Measurements from ENCODE around the gene ZC3H18.
A peak's percentile ranks its signal among the peaks of the same experiment; 100 is the strongest.

Gene ZC3H18

DNA sequence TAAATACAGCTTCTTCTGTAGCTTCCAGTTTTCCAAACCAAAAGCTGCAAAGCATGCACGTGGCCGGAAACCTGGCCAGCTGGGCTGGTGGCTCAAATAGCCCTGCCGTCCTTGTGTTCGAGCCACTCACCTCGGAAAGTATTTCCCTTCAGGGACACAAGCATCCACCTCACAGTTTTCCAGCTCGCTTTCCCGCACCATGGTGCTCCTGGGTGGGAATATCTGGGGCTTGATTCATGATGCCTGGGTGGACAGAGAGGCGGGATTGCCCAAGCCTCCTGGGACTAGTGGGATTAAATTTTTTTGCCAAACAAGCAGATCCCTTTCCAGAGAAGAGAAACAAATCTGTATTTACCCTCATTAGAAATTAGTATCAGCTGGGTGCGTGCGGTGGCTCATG is 99.8 kb downstream of the ZC3H18 start:
- TF ChIP-seq NFIC (IDR thresholded peaks at IDR 0.05) (no peak), EGR1 (IDR thresholded peaks at IDR 0.05) (no peak), TEAD4 (IDR thresholded peaks at IDR 0.05) (no peak), RAD21 (IDR thresholded peaks at IDR 0.05; ENCODE audit: low read depth) (no peak), CEBPB (IDR thresholded peaks at IDR 0.05) (no peak), ZBTB7A (IDR thresholded peaks at IDR 0.05; ENCODE audit: low read depth) (no peak), YY1 (IDR thresholded peaks at IDR 0.05; ENCODE audit: low read depth) (no peak), TAF1 (IDR thresholded peaks at IDR 0.05; ENCODE audit: low read depth) (no peak), CREB1 (IDR thresholded peaks at IDR 0.05; ENCODE audit: low read depth) (no peak), FOXM1 (IDR thresholded peaks at IDR 0.05; ENCODE audit: borderline replicate concordance, low read depth) (no peak), EP300 (IDR thresholded peaks at IDR 0.05; ENCODE audit: borderline replicate concordance) (no peak), TCF12 (IDR thresholded peaks at IDR 0.05; ENCODE audit: low read depth) (no peak)
- TF ChIP-seq, protein P1, sequence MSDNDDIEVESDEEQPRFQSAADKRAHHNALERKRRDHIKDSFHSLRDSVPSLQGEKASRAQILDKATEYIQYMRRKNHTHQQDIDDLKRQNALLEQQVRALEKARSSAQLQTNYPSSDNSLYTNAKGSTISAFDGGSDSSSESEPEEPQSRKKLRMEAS (IDR thresholded peaks at IDR 0.05), result no peak
- TF ChIP-seq, protein P2, sequence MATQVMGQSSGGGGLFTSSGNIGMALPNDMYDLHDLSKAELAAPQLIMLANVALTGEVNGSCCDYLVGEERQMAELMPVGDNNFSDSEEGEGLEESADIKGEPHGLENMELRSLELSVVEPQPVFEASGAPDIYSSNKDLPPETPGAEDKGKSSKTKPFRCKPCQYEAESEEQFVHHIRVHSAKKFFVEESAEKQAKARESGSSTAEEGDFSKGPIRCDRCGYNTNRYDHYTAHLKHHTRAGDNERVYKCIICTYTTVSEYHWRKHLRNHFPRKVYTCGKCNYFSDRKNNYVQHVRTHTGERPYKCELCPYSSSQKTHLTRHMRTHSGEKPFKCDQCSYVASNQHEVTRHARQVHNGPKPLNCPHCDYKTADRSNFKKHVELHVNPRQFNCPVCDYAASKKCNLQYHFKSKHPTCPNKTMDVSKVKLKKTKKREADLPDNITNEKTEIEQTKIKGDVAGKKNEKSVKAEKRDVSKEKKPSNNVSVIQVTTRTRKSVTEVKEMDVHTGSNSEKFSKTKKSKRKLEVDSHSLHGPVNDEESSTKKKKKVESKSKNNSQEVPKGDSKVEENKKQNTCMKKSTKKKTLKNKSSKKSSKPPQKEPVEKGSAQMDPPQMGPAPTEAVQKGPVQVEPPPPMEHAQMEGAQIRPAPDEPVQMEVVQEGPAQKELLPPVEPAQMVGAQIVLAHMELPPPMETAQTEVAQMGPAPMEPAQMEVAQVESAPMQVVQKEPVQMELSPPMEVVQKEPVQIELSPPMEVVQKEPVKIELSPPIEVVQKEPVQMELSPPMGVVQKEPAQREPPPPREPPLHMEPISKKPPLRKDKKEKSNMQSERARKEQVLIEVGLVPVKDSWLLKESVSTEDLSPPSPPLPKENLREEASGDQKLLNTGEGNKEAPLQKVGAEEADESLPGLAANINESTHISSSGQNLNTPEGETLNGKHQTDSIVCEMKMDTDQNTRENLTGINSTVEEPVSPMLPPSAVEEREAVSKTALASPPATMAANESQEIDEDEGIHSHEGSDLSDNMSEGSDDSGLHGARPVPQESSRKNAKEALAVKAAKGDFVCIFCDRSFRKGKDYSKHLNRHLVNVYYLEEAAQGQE (IDR thresholded peaks at IDR 0.05; ENCODE audit: low read depth), result no peak
- TF ChIP-seq, protein P3, sequence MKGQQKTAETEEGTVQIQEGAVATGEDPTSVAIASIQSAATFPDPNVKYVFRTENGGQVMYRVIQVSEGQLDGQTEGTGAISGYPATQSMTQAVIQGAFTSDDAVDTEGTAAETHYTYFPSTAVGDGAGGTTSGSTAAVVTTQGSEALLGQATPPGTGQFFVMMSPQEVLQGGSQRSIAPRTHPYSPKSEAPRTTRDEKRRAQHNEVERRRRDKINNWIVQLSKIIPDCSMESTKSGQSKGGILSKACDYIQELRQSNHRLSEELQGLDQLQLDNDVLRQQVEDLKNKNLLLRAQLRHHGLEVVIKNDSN (IDR thresholded peaks at IDR 0.05), result no peak

DNA sequence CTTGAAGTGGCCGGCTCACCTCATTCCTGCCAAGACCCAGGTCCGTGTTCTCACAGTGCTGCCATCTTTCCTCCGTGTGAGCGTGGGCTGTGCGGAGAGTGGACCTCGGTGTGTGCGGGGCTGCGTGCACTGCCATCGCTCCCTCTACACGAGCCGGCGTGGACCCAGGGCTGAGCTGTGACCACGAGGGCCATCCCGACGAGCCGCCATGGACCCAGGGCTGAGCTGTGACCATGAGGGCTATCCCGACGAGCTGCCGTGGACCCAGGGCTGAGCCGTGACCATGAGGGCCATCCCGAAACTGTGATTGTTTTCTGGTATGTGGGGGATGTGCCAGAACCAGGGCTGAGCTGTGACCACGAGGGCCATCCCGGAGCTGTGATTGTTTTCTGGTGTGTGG is 101.6 kb downstream of the ZC3H18 start:
- TF ChIP-seq EP300 (IDR thresholded peaks at IDR 0.05; ENCODE audit: borderline replicate concordance), result no peak
- TF ChIP-seq, protein P3 (IDR thresholded peaks at IDR 0.05), result no peak
- TF ChIP-seq, protein P1 (IDR thresholded peaks at IDR 0.05), result no peak
- TF ChIP-seq TEAD4 (IDR thresholded peaks at IDR 0.05), result no peak
- no peak for TF ChIP-seq ZBTB7A (IDR thresholded peaks at IDR 0.05; ENCODE audit: low read depth)
- TF ChIP-seq CEBPB (IDR thresholded peaks at IDR 0.05), result no peak
- no peak for TF ChIP-seq EGR1 (IDR thresholded peaks at IDR 0.05)
- no peak for TF ChIP-seq TAF1 (IDR thresholded peaks at IDR 0.05; ENCODE audit: low read depth)
- no peak for TF ChIP-seq TCF12 (IDR thresholded peaks at IDR 0.05; ENCODE audit: low read depth)
- TF ChIP-seq YY1 (IDR thresholded peaks at IDR 0.05; ENCODE audit: low read depth), result no peak
- TF ChIP-seq FOXM1 (IDR thresholded peaks at IDR 0.05; ENCODE audit: borderline replicate concordance, low read depth), result no peak
- TF ChIP-seq, protein P2 (IDR thresholded peaks at IDR 0.05; ENCODE audit: low read depth), result no peak
- TF ChIP-seq CREB1 (IDR thresholded peaks at IDR 0.05; ENCODE audit: low read depth), result no peak
- TF ChIP-seq RAD21 (IDR thresholded peaks at IDR 0.05; ENCODE audit: low read depth), result no peak
- TF ChIP-seq NFIC (IDR thresholded peaks at IDR 0.05), result no peak

DNA sequence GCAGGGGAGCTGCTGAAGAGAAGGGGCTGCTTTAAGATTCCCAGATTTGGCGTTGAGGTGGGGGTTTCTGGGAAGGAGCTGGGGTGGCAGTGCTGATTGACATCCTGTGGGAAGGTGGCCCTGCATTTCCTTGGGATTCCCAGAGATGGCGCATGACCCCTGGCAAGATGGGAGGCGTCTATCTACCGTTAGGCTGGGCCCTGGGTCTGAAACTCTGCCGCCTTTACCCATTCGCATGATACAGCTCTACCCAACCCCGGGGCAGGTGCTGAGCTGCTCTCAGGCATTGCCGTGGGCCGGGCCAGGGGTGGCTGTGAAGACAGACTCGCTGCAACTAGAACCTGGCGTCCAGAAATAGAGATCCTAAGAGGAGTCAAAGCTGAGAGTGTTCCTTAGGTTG is 102.6 kb downstream of the ZC3H18 start:
- peak; percentile 29; the same call in 1 of the 2 replicates for TF ChIP-seq RAD21 (IDR thresholded peaks at IDR 0.05; ENCODE audit: low read depth)
- no peak for TF ChIP-seq CEBPB (IDR thresholded peaks at IDR 0.05)
- no peak for TF ChIP-seq CREB1 (IDR thresholded peaks at IDR 0.05; ENCODE audit: low read depth)

DNA sequence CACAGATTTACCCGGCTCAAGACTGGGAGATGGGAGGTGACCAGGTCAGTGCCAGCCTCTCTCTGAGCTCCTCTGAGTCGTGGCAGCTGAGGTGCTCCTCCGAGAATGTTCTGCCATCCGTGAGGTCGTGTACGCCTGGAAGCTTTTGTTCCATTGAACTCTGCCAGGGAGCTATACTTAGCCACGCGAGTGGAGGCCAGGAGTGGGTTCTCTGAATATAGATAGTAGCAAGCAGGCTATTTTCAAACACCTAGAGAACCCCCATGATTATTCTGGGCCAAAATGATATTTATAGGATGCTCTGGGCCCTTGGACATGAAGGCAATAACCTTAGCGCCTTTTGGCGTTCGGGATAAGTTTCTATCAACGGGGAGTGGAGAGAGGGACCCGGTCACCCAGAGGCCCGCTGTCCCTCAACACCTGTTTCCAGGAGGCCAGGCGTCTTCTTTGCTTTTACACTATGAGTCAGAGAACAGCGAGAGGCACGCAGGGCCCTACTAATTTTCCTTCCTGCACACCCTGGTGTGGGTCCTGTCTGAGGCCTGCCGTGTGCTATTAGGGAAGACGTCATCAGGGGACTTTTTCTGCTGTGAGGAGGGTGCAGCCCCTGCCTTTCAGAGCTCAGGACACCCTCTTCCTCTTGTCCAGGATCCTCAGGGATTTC is 103.6 kb downstream of the ZC3H18 start:
- TF ChIP-seq, protein P3 (IDR thresholded peaks at IDR 0.05), result no peak
- TF ChIP-seq, protein P1 (IDR thresholded peaks at IDR 0.05), result no peak
- no peak for TF ChIP-seq RAD21 (IDR thresholded peaks at IDR 0.05; ENCODE audit: low read depth)
- no peak for TF ChIP-seq CEBPB (IDR thresholded peaks at IDR 0.05)
- TF ChIP-seq TCF12 (IDR thresholded peaks at IDR 0.05; ENCODE audit: low read depth), result no peak

DNA sequence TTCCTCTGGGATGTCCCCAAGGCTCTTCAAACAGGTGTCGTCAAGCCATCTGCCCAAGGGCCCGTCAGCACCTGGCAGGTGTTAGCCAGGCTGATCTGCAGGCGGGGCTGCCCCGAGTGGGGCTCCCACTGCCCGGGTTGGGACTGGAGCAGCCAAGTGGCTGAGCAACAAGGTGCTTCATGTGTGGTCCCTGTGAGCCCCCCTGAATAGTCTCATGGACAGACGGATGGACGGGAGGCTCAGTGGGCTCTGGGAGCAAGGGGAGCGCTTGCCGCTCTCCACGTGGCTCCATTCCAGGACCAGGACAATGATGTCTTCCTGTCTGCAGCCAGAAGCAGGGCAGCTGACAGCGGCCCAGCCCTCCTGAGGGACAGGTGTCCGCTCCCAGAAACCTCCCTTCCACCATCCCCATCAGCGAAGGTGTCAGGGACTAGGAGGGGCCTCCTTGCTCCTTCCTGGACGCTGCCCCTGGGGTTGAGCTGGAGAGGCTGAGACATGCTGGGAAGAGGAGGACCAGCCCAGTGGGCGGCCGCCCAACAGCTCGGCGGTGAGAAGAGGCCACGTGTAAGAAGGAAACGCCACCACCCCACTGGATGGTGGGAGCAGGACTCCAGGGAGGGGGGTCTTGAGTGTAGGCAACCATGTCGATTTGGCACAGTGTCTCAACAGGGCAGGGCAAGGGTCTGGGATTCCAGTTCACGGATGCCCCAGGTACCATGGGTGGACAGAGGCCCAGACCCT is 106.5 kb downstream of the ZC3H18 start:
- TF ChIP-seq CREB1 (IDR thresholded peaks at IDR 0.05; ENCODE audit: low read depth) (no peak), TEAD4 (IDR thresholded peaks at IDR 0.05) (no peak), CEBPB (IDR thresholded peaks at IDR 0.05) (no peak), RAD21 (IDR thresholded peaks at IDR 0.05; ENCODE audit: low read depth) (no peak), TCF12 (IDR thresholded peaks at IDR 0.05; ENCODE audit: low read depth) (no peak), EGR1 (IDR thresholded peaks at IDR 0.05) (no peak), ZBTB7A (IDR thresholded peaks at IDR 0.05; ENCODE audit: low read depth) (no peak), NFIC (IDR thresholded peaks at IDR 0.05) (no peak), YY1 (IDR thresholded peaks at IDR 0.05; ENCODE audit: low read depth) (no peak)
- TF ChIP-seq, protein P1 (IDR thresholded peaks at IDR 0.05), result no peak
